ENCODE data around the gene MSTN.

GRCh38 chr2:190079160-190079559, 16.6 kb upstream of the MSTN start:
- TF ChIP-seq CTCF (IDR thresholded peaks at IDR 0.05) (no peak), POLR2A (IDR thresholded peaks at IDR 0.05) (no peak)
